Activated T-helper 2 cell treated with anti-CD3 and anti-CD28 coated beads, Interferon-gamma antibody, Interleukin-2, Interleukin-4, amounts not matched to agents 10 μg/mL and 5 μg/mL and 100 μg/mL, durations not matched to agents 14 hours and 24 hours and 36 hours (primary cell): ENCODE data around the gene GARIN5B. TPM values are rescaled to one million over a fixed set of nuclear protein-coding genes. Genes with fewer than 3 reads are reported as not detected.

ENCODE experiments used
- DNase-seq: peaks from one replicate; pipeline ENCODE4 v3.0.0; 2021; ENCODE audit warnings: low spot score
- H3K27ac Mint-ChIP-seq: one replicate; pipeline ENCODE4 v1.8.0; 2021; ENCODE audit warnings: mixed read lengths
- H3K27me3 Mint-ChIP-seq: one replicate; pipeline ENCODE4 v1.8.0; 2021; ENCODE audit warnings: low read depth, mixed read lengths
- H3K36me3 Mint-ChIP-seq: one replicate; pipeline ENCODE4 v1.8.0; 2021; ENCODE audit warnings: low read depth, mixed read lengths
- H3K4me1 Mint-ChIP-seq: one replicate; pipeline ENCODE4 v1.8.0; 2021; ENCODE audit warnings: low read depth, mixed read lengths
- H3K4me3 Mint-ChIP-seq: one replicate; pipeline ENCODE4 v1.8.0; 2021; ENCODE audit warnings: low read depth, mild to moderate bottlenecking, moderate library complexity, mixed read lengths
- H3K9me3 Mint-ChIP-seq: one replicate; pipeline ENCODE4 v1.8.0; 2021; ENCODE audit warnings: mixed read lengths
- intact Hi-C: fragments of 100-400 bp; cut with micrococcal nuclease; formaldehyde crosslinking; loops from one replicate; pipeline ENCODE4 v1.15.1; 2023
- total RNA-seq: library from RNA; stranded (reverse); gene quantifications from 2 replicates; pipeline ENCODE4 v1.2.3, GENCODE V29; 2022

Gene GARIN5B
- total RNA-seq, 1 donor from 2014 or later, result not detected

GRCh38 chr19:55346725-55347441 lies 16.2 kb downstream of the GARIN5B start:
- no peaks in the 10 kb centered on the region for H3K9me3 Mint-ChIP-seq
- no peak overlapping the region for H3K4me3 Mint-ChIP-seq
- DNase-seq, result no peak
- intact Hi-C loops, result no loop called here
- peaks cover 8% of the 10 kb centered on the region for H3K27me3 Mint-ChIP-seq
- no peak overlapping the region for H3K27ac Mint-ChIP-seq
- H3K36me3 Mint-ChIP-seq, result peaks cover 17% of the 10 kb centered on the region
- H3K4me1 Mint-ChIP-seq, result no peaks in the 10 kb centered on the region

DNA sequence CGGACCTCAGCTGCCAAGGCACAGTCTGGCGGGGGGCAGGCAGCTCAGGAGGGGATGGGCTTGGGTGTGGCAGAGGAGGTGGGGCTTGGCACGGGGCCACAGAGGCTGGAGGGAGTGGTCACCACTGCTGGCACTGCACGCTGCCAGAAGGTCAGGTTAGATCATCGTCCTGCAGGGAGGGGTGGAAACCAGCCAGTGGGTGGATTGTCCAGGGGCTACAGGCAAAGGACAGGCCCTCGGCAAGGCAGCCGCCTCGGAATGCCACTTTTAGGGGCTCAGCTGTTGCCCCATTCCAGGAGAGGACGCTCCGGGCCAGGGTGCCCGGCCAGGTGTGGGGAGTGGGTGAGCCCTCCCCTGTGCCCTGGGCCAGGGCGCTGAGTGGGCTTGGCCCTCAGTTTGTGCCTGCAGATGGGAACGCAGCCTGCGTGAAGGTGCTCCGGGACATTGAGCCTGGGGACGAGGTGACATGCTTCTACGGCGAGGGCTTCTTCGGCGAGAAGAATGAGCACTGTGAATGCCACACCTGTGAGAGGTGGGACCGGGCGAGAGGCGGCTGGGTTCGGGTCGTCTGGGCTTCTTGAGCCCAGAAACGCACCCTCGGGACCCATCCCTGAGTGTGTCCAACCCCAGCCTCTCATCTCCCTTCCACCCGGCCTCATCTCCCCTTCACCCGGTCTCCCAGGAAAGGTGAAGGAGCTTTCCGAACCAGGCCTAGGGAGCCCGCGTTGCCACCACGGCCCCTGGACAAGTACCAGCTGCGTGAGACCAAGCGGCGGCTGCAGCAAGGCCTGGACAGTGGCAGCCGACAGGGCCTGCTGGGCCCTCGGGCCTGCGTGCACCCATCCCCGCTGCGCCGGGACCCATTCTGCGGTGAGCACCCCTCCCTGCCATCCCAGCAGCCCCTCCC lies 17.0 kb downstream of the GARIN5B start:
- Mint-ChIP-seq H3K4me1 (peaks cover 3% of the 10 kb centered on the region), H3K4me3 (no peak overlapping the region), H3K9me3 (no peaks in the 10 kb centered on the region), H3K27me3 (no peaks in the 10 kb centered on the region), H3K27ac (no peak overlapping the region), H3K36me3 (peaks cover 20% of the 10 kb centered on the region)
- intact Hi-C loops, result no loop called here
- DNase-seq, result no peak

DNA sequence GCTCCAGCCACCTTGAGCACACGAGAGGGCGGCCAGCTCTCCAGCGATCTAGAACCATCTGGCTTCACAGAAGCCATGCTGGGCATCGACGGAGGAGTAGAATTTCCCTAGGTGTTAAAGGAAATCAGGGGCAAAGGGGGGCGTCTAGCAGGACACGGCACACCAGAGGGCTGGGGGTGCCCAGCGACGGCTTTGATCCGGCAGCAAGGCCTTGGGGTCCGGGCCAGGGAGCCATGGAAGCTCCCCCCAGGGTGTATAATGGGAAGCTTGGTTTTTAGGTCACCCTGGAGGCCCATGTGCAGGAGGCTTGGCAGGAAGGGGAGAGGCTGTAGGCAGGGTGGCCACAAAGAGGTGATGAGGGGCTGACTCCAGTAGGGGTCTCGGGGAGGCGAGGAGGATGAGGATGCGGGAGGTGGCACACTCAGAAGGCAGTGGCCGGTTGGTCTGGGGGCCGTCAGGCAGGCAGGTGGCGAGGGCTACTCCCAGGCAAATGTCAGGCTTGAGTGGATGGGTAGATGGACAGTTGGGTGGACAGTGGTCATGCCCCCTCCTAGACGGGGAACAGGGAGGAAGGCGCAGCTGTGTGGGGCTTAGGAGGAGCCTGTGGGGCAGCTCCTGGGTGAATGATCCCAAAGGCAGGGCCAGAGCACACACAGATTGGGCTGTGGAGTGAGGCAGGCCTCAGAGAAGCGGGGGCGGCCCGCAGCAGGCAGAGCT lies 17.8 kb downstream of the GARIN5B start:
- Mint-ChIP-seq H3K27me3 (no peaks in the 10 kb centered on the region), H3K27ac (no peak overlapping the region), H3K36me3 (peaks cover 20% of the 10 kb centered on the region), H3K4me1 (peaks cover 6% of the 10 kb centered on the region), H3K9me3 (no peaks in the 10 kb centered on the region), H3K4me3 (no peak overlapping the region)
- intact Hi-C loops, result no loop called here
- DNase-seq, result no peak

GRCh38 chr19:55344444-55344843 lies 18.6 kb downstream of the GARIN5B start:
- no peak overlapping the region for H3K4me3 Mint-ChIP-seq
- H3K27me3 Mint-ChIP-seq, result no peaks in the 10 kb centered on the region
- intact Hi-C loops, result no loop called here
- DNase-seq, result no peak
- H3K9me3 Mint-ChIP-seq, result no peaks in the 10 kb centered on the region
- H3K36me3 Mint-ChIP-seq, result peaks cover 20% of the 10 kb centered on the region
- H3K27ac Mint-ChIP-seq, result no peak overlapping the region
- peaks cover 7% of the 10 kb centered on the region for H3K4me1 Mint-ChIP-seq

- H3K27ac Mint-ChIP-seq, result peak overlapping the region; percentile 54
- H3K4me3 Mint-ChIP-seq, result peak overlapping the region; percentile 69
- no peaks in the 10 kb centered on the region for H3K27me3 Mint-ChIP-seq
- DNase-seq, result no peak
- intact Hi-C loops, result no loop called here
- no peaks in the 10 kb centered on the region for H3K9me3 Mint-ChIP-seq
- H3K4me1 Mint-ChIP-seq, result peaks cover 14% of the 10 kb centered on the region
- H3K36me3 Mint-ChIP-seq, result peaks cover 17% of the 10 kb centered on the region
Measured at GRCh38 chr19:55341595-55342531, 21.2 kb downstream of the GARIN5B start.

DNA sequence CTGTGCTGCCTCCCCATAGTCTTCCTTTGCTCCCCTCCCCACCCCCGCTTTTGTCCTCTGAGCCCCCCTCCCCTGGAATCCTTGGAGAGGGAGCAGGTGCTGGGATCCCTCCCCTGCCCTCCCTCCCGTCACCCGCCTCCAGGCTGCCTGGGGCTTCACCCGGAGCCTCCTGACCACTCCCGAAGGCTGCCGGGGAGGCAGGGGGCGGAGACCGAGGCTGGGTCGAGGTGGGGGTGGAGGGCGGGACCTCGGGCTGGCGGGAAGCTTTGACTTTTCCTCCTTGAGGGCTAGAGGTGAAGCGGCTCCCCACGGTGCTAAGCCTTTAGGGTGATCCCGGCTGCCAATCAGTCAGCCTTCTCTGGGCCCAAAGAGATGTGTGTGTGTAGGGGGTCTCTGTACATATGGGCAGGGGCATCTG lies 21.9 kb downstream of the GARIN5B start:
- H3K27ac Mint-ChIP-seq, result peak overlapping the region; percentile 92
- peak overlapping the region; percentile 89 for H3K4me3 Mint-ChIP-seq
- H3K36me3 Mint-ChIP-seq, result peaks cover 17% of the 10 kb centered on the region
- peaks cover 14% of the 10 kb centered on the region for H3K4me1 Mint-ChIP-seq
- H3K9me3 Mint-ChIP-seq, result no peaks in the 10 kb centered on the region
- peak; percentile 51 for DNase-seq
- H3K27me3 Mint-ChIP-seq, result peaks cover under 1% of the 10 kb centered on the region
- intact Hi-C loops, result no loop called here

GRCh38 chr19:55340784-55341147 lies 22.3 kb downstream of the GARIN5B start:
- peaks cover 14% of the 10 kb centered on the region for H3K4me1 Mint-ChIP-seq
- H3K27me3 Mint-ChIP-seq, result peaks cover 2% of the 10 kb centered on the region
- DNase-seq, result no peak
- H3K4me3 Mint-ChIP-seq, result peak overlapping the region; percentile 89
- intact Hi-C loops, result no loop called here
- no peaks in the 10 kb centered on the region for H3K9me3 Mint-ChIP-seq
- H3K36me3 Mint-ChIP-seq, result peaks cover 17% of the 10 kb centered on the region
- peak overlapping the region; percentile 92 for H3K27ac Mint-ChIP-seq

DNA sequence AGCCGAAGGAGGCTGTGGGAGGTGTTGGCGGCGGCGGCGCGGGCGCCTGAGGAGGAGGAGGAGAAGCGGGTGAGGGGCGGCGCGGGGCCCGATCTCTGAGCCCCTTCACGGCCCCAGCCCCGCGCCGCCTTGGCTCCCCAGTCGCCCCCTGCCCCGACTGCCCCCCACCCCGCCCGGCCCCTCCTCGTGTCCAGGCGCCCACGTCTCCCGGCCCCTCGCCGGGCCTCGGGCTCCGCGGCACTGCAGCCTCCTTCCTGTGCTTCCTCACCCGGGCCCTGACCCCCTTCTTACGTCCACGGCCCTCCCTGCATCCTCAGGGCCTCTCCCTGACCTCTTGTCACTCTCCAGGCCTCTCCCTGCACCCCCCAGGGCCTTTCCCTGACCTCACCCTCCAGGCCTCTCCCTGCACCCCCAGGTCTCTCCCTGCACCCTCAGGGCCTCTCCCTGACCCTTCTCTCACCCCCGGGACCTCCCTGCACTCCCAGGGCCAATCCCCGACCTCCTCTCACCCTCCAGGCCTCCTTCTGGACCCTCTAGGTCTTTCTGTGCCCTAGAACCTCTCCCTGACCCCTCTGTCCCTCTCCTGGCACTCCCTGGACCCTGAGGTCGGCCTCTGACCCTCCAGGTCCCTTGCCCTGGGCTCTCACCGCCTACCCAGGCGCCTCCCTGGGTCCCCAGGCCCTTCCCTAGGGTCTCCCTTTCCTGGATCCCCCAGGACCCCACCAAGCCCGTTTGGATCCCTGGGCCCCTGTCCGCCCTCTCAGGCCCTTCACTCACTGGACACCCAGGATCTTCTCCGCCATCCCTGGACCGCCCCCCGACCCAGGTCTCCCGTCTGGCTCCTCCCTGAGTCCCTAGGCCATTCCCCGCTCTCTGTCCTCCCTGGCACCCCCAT lies 22.9 kb downstream of the GARIN5B start:
- no peaks in the 10 kb centered on the region for H3K9me3 Mint-ChIP-seq
- peaks cover 2% of the 10 kb centered on the region for H3K27me3 Mint-ChIP-seq
- peak overlapping the region; percentile 93 for H3K4me3 Mint-ChIP-seq
- H3K27ac Mint-ChIP-seq, result peak overlapping the region; percentile 95
- H3K36me3 Mint-ChIP-seq, result peaks cover 17% of the 10 kb centered on the region
- intact Hi-C loops, result loop anchor here (1.0 to 5.0 kb wide), 7 partner anchors 39 to 878 kb away; partner anchors contain the start of genes FIZ1, HSPBP1, LENG9 and PPP6R1
- peaks cover 14% of the 10 kb centered on the region for H3K4me1 Mint-ChIP-seq
- DNase-seq, result peak; percentile 26

- Mint-ChIP-seq H3K27me3 (peaks cover 2% of the 10 kb centered on the region), H3K27ac (peak within 1 kb of the TSS; percentile 95), H3K36me3 (peaks cover 14% of the 10 kb centered on the region), H3K4me3 (peak within 1 kb of the TSS; percentile 93), H3K4me1 (peaks cover 14% of the 10 kb centered on the region), H3K9me3 (no peaks in the 10 kb centered on the region)
- DNase-seq, result peak; percentile 100
- intact Hi-C loops, result loop anchor here (1.0 to 5.0 kb wide), 7 partner anchors 38 to 877 kb away; partner anchors contain the start of genes FIZ1, HSPBP1, LENG9 and PPP6R1
Measured at GRCh38 chr19:55339105-55339888, 23.8 kb downstream of the GARIN5B start, which contains the start of gene KMT5C. KMT5C (plus strand) TSS chr19:55339876; CDS start chr19:55341937, 2,061 bp downstream.

DNA sequence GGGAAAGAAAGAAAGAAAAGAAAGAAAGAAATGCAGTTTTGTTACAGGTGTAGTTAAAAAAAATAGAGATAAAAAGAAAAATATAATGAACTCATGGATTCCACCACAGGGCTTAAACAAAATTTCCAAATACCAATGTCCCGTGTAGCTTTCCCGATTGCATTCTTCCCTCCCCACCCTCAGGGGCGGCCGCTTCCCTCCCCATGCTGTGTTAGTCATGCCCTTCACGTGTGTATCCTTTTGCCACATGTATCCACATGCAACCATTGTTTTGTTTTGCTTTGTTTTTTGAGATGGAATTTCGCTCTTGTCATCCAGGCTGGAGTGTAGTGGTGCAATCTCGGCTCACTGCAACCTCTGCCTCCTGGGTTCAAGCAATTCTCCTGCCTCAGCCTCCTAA lies 27.0 kb downstream of the GARIN5B start:
- intact Hi-C loops, result loop anchor here (5.0 kb wide), 1 partner anchor 874 kb away; the partner anchor contains the start of gene LENG9
- no peaks in the 10 kb centered on the region for H3K9me3 Mint-ChIP-seq
- no peak overlapping the region for H3K4me3 Mint-ChIP-seq
- H3K4me1 Mint-ChIP-seq, result peaks cover 11% of the 10 kb centered on the region
- no peak overlapping the region for H3K27ac Mint-ChIP-seq
- no peaks in the 10 kb centered on the region for H3K36me3 Mint-ChIP-seq
- no peak for DNase-seq
- H3K27me3 Mint-ChIP-seq, result peaks cover 7% of the 10 kb centered on the region
